ENCODE data around the gene ZNF302.

ZNF302 gene

GRCh38 chr19:34712395-34713261 is 35.1 kb downstream of the ZNF302 start:
- intact Hi-C loops (cut with DNase I), result loop anchor here (2.0 to 5.0 kb wide), 2 partner anchors 70 to 212 kb away; no protein-coding TSS in a partner anchor
- DNase-seq, result peak in 35 of 42 donors; percentile 6 to 87 (median 53)

- no peak for DNase-seq
- intact Hi-C loops (cut with DNase I), result loop anchor here (2.0 to 5.0 kb wide), 2 partner anchors 71 to 212 kb away; no protein-coding TSS in a partner anchor
Measured at GRCh38 chr19:34713262-34713637, 35.8 kb downstream of the ZNF302 start.

GRCh38 chr19:34715357-34715756 is 37.9 kb downstream of the ZNF302 start:
- no peak for DNase-seq
- intact Hi-C loops (cut with DNase I), result no loop called here

GRCh38 chr19:34722353-34722752 is 44.9 kb downstream of the ZNF302 start:
- intact Hi-C loops (cut with DNase I), result no loop called here
- DNase-seq, result no peak

- DNase-seq, result no peak
- intact Hi-C loops (cut with DNase I), result no loop called here
Measured at GRCh38 chr19:34725400-34725799, 47.9 kb downstream of the ZNF302 start.

GRCh38 chr19:34731019-34731829 is 53.7 kb downstream of the ZNF302 start:
- intact Hi-C loops (cut with DNase I), result no loop called here
- DNase-seq, result no peak

GRCh38 chr19:34731964-34732363 is 54.5 kb downstream of the ZNF302 start:
- DNase-seq, result no peak
- intact Hi-C loops (cut with DNase I), result no loop called here

- intact Hi-C loops (cut with DNase I), result no loop called here
- peak in 14 of 42 donors; percentile 5 to 41 (median 18) for DNase-seq
Measured at GRCh38 chr19:34732612-34733211, 55.2 kb downstream of the ZNF302 start.

- peak in 4 of 42 donors; percentile 4 to 65 (median 57) for DNase-seq
- intact Hi-C loops (cut with DNase I), result no loop called here
Measured at GRCh38 chr19:34733266-34733745, 55.8 kb downstream of the ZNF302 start.

- intact Hi-C loops (cut with DNase I), result no loop called here
- peak; percentile 86 to 97 (median 92) for DNase-seq
Measured at GRCh38 chr19:34733746-34734536, 56.5 kb downstream of the ZNF302 start, which contains the start of gene ZNF181. ZNF181 (plus strand) TSS chr19:34734243; CDS start chr19:34735038, 795 bp downstream.

GRCh38 chr19:34734537-34735103 is 57.1 kb downstream of the ZNF302 start:
- DNase-seq, result peak in 6 of 42 donors; percentile 6 to 81 (median 45)
- intact Hi-C loops (cut with DNase I), result loop anchor here (5.0 kb wide), 1 partner anchor 38 kb away; the partner anchor contains the start of gene ZNF599
